ENCODE measurements around the gene ZNF3. TPM values are rescaled to one million over a fixed set of nuclear protein-coding genes. Genes with fewer than 3 reads are reported as not detected.

The ZNF3 gene
- total RNA-seq: 16.3 and 33.9 TPM in 2 replicates

GRCh38 chr7:100081535-100082102 lies at the start of gene ZNF3:
Gene ZNF3, minus strand, starts transcription at chr7:100081723. Its CDS starts 4,366 bp downstream, at chr7:100077357.

GRCh38 chr7:100126931-100127865 lies 45.7 kb upstream of the ZNF3 start, which contains the start of gene MBLAC1:
Gene MBLAC1, plus strand, starts transcription at chr7:100126967. Its CDS starts 429 bp downstream, at chr7:100127396.

GRCh38 chr7:100119072-100119969 lies 37.8 kb upstream of the ZNF3 start, which contains the start of the genes CNPY4 and TAF6:
Gene CNPY4, plus strand, starts transcription at chr7:100119634. Its CDS starts 111 bp downstream, at chr7:100119745.
Gene TAF6, minus strand, starts transcription at chr7:100119358. Its CDS starts 5,149 bp downstream, at chr7:100114209.

GRCh38 chr7:100101016-100101862 lies 19.7 kb upstream of the ZNF3 start, which contains the start of the genes AP4M1 and MCM7:
Gene AP4M1, plus strand, starts transcription at chr7:100101643. Its CDS starts 72 bp downstream, at chr7:100101715.
Gene MCM7, minus strand, starts transcription at chr7:100101397. Its CDS starts 103 bp downstream, at chr7:100101294.

GRCh38 chr7:100088621-100089457 lies 7.3 kb upstream of the ZNF3 start, which contains the start of gene COPS6:
Gene COPS6, plus strand, starts transcription at chr7:100088969. Its CDS starts 22 bp downstream, at chr7:100088991.

GRCh38 chr7:100049441-100050291 lies 31.9 kb downstream of the ZNF3 start, which contains the start of gene ZSCAN21:
Gene ZSCAN21, plus strand, starts transcription at chr7:100049774. Its CDS starts 7,233 bp downstream, at chr7:100057007.

Other genes with a start within 250 kb of the ZNF3 start
- gene OR2AE1, start 204.7 kb downstream of the ZNF3 start, total RNA-seq: 0.39 TPM in 1 of 2 replicates, not detected in the other
- 18.9 and 40.1 TPM in 2 replicates for gene TRIM4, start 162.2 kb downstream of the ZNF3 start, total RNA-seq
- gene GJC3, start 152.1 kb downstream of the ZNF3 start, total RNA-seq: not detected in 2 replicates
- gene AZGP1, start 105.7 kb downstream of the ZNF3 start, total RNA-seq: 0.40 TPM in 1 of 2 replicates, not detected in the other
- 20.2 and 44.2 TPM in 2 replicates for gene ZKSCAN1, start 66.1 kb downstream of the ZNF3 start, total RNA-seq
- 12.5 and 18.4 TPM in 2 replicates for gene ZSCAN21, start 31.9 kb downstream of the ZNF3 start, total RNA-seq
- 58.0 and 95.9 TPM in 2 replicates for gene COPS6, start 7.2 kb upstream of the ZNF3 start, total RNA-seq
- gene MCM7, start 19.7 kb upstream of the ZNF3 start, total RNA-seq: 52.1 and 141 TPM in 2 replicates
- 35.6 and 38.4 TPM in 2 replicates for gene AP4M1, start 19.9 kb upstream of the ZNF3 start, total RNA-seq
- 97.1 and 107 TPM in 2 replicates for gene TAF6, start 37.6 kb upstream of the ZNF3 start, total RNA-seq
- 14.0 and 19.2 TPM in 2 replicates for gene CNPY4, start 37.9 kb upstream of the ZNF3 start, total RNA-seq
- 0.48 and 4.3 TPM in 2 replicates for gene MBLAC1, start 45.2 kb upstream of the ZNF3 start, total RNA-seq
- gene LAMTOR4, start 67.2 kb upstream of the ZNF3 start, total RNA-seq: 139 and 189 TPM in 2 replicates
- 4.2 and 8.9 TPM in 2 replicates for gene TRAPPC14, start 77.0 kb upstream of the ZNF3 start, total RNA-seq
- gene GAL3ST4, start 86.9 kb upstream of the ZNF3 start, total RNA-seq: 5.6 and 9.7 TPM in 2 replicates
- gene GPC2, start 95.7 kb upstream of the ZNF3 start, total RNA-seq: 2.5 and 3.1 TPM in 2 replicates
- gene STAG3, start 96.2 kb upstream of the ZNF3 start, total RNA-seq: 0.16 and 0.91 TPM in 2 replicates
- not detected in 2 replicates for gene PVRIG, start 138.2 kb upstream of the ZNF3 start, total RNA-seq
- not detected in 2 replicates for gene SPDYE3, start 226.0 kb upstream of the ZNF3 start, total RNA-seq

Data from epithelial cell of alveolus of lung (primary cell).